ENCODE measurements around the gene DDX41. TPM values are rescaled to one million over a fixed set of nuclear protein-coding genes. Genes with fewer than 3 reads are reported as not detected.

Gene DDX41
- total and polyA plus RNA-seq, 3 donors from 2014 or later, result 99.1 to 197 (median 193) TPM

GRCh38 chr5:177496727-177497291, 20.0 kb downstream of the DDX41 start:
- 1 to 10% methylated on average over 2 to 29 of the region's 29 CpGs for WGBS, 2 donors
- intact Hi-C loops (cut with DNase I; ENCODE audit: low total_unique reads), result no loop called here
- no peaks in the 10 kb centered on the region for H3K27me3 ChIP-seq
- peak; percentile 74 for DNase-seq
- H3K9me3 ChIP-seq, result no peaks in the 10 kb centered on the region
- no peaks in the 10 kb centered on the region for H3K36me3 ChIP-seq (ENCODE audit: low read depth, missing control alignments)
- peaks cover 57% of the 10 kb centered on the region for H3K4me1 ChIP-seq
- peak overlapping the region; percentile 58 to 85 for H3K4me3 ChIP-seq
- peak overlapping the region; percentile 85 to 86 for H3K27ac ChIP-seq
- TF ChIP-seq CTCF (IDR thresholded peaks at IDR 0.05) (no peak), POLR2A (IDR thresholded peaks at IDR 0.05) (no peak)

DNA sequence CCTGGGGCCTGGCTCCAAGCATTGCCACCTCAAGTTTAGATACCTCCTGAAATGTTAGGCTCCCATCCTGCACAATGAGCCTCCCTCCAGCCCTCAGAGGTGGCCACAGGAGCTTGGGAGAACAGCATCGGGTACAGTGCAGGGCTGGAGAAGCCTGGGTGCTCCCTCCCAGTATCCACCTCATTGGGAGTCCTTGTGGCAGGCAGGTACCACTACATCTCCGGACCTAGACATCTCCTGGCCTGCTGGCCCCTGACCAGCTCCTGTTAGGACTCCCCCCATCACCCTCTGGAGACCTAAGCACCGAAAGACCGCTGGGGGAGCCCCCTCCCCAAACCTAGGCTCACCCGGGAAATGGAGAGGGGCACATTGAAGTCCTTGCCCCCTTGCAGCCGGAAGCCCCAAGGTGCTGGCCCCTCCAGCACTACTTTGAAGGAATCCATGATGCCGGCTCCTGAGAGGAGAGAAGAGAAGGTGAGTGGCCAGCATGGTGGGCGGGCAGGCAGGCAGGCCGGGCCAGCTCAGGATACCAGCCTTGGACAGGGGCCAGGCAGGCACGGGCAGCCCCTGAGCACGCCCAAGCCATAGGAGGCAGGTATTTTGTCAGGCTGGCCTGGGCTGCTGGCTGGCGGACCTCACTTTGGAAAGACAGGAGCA, 20.6 kb downstream of the DDX41 start:
- H3K4me3 ChIP-seq, result peak overlapping the region; percentile 58 to 85
- TF ChIP-seq CTCF (IDR thresholded peaks at IDR 0.05), result peak in 1 of 3 experiments; percentile 14
- no peak for TF ChIP-seq POLR2A (IDR thresholded peaks at IDR 0.05)
- peaks cover 51% of the 10 kb centered on the region for H3K4me1 ChIP-seq
- no peaks in the 10 kb centered on the region for H3K9me3 ChIP-seq
- peak overlapping the region; percentile 85 to 86 for H3K27ac ChIP-seq
- intact Hi-C loops (cut with DNase I; ENCODE audit: low total_unique reads), result no loop called here
- no peaks in the 10 kb centered on the region for H3K27me3 ChIP-seq
- 6 to 16% methylated on average over 6 to 12 of the region's 12 CpGs for WGBS, 2 donors
- H3K36me3 ChIP-seq (ENCODE audit: low read depth, missing control alignments), result no peaks in the 10 kb centered on the region
- no peak for DNase-seq

GRCh38 chr5:177495243-177496060, 21.3 kb downstream of the DDX41 start:
- Histone ChIP-seq H3K36me3 (ENCODE audit: low read depth, missing control alignments) (no peaks in the 10 kb centered on the region), H3K4me1 (peaks cover 44% of the 10 kb centered on the region), H3K9me3 (no peaks in the 10 kb centered on the region), H3K27ac (peak overlapping the region; percentile 85 to 86), H3K27me3 (no peaks in the 10 kb centered on the region), H3K4me3 (peak overlapping the region in 1 of 2 donors; percentile 85)
- DNase-seq, result peak; percentile 58
- no peak for TF ChIP-seq POLR2A (IDR thresholded peaks at IDR 0.05)
- no peak for TF ChIP-seq CTCF (IDR thresholded peaks at IDR 0.05)
- intact Hi-C loops (cut with DNase I; ENCODE audit: low total_unique reads), result no loop called here
- 70 to 71% methylated on average over 6 to 14 of the region's 14 CpGs for WGBS, 2 donors

GRCh38 chr5:177494346-177495195, 22.2 kb downstream of the DDX41 start:
- intact Hi-C loops (cut with DNase I; ENCODE audit: low total_unique reads), result no loop called here
- WGBS, 2 donors, result 55 to 64% methylated on average over 9 to 11 of the region's 11 CpGs
- no peak for DNase-seq

More at GRCh38 chr5:177494346-177495195, 22.2 kb downstream of the DDX41 start:
- H3K27ac ChIP-seq, result peak overlapping the region; percentile 85 to 86
- TF ChIP-seq CTCF (IDR thresholded peaks at IDR 0.05) (no peak), POLR2A (IDR thresholded peaks at IDR 0.05) (no peak)
- H3K4me1 ChIP-seq, result peaks cover 40% of the 10 kb centered on the region
- H3K9me3 ChIP-seq, result no peaks in the 10 kb centered on the region
- no peaks in the 10 kb centered on the region for H3K27me3 ChIP-seq
- no peak overlapping the region for H3K4me3 ChIP-seq
- no peaks in the 10 kb centered on the region for H3K36me3 ChIP-seq (ENCODE audit: low read depth, missing control alignments)

Measured in testis (tissue), 3 donors.